Prostate gland (tissue), 2 donors: ENCODE results near the gene SMPDL3A. TPM values are rescaled to one million over a fixed set of nuclear protein-coding genes. Genes with fewer than 3 reads are reported as not detected.

Experiments used
- DNase-seq: peaks from one replicate; pipeline ENCODE4 v3.0.0-alpha.2; 2019; ENCODE audit warnings: low spot score
- H3K27ac ChIP-seq, 2 donors: fragments of 200-600 bp; sonication (generic); 2 replicates each; pipeline ENCODE4 v1.5.1; 2017 to 2019
- H3K27me3 ChIP-seq: fragments of 200-600 bp; sonication (generic); replicated peaks from 2 replicates; pipeline ENCODE4 v1.5.1; 2019; ENCODE audit not compliant: insufficient read depth
- H3K36me3 ChIP-seq, 2 donors: fragments of 200-600 bp; sonication (generic); 1 replicate in 1 of 2; 2 replicates in 1 of 2; pipeline versions ENCODE4 v1.5.1 to v1.8.1; 2017 to 2019
- H3K4me1 ChIP-seq: fragments of 200-600 bp; sonication (generic); replicated peaks from 2 replicates; pipeline ENCODE4 v1.5.1; 2019
- H3K4me3 ChIP-seq, 2 donors: fragments of 200-600 bp; sonication (generic); 2 replicates each; pipeline ENCODE4 v1.5.1; 2017 to 2019
- H3K9me3 ChIP-seq: fragments of 200-600 bp; sonication (generic); 2 replicates; pipeline ENCODE4 v1.5.1; 2017
- CTCF ChIP-seq, 4 experiments: fragments of 200-600 bp in 2 of 4; fragments of 450-650 bp in 2 of 4; sonication (generic) in 2 of 4; IDR thresholded peaks; 1 replicate in 3 of 4; 2 replicates in 1 of 4; pipeline ENCODE4 v1.5.1; 2016 to 2019; ENCODE audit warnings: antibody characterized with exemption in 4 of 4, mild to moderate bottlenecking in 2 of 4, moderate library complexity in 2 of 4
- POLR2A ChIP-seq: fragments of 450-650 bp; IDR thresholded peaks from one replicate; pipeline ENCODE4 v1.6.1; 2016; ENCODE audit warnings: antibody characterized with exemption, mild to moderate bottlenecking
- POLR2AphosphoS5 ChIP-seq: sonication (generic); formaldehyde crosslinking; IDR thresholded peaks from one replicate; pipeline ENCODE4 v1.6.1; 2017; ENCODE audit warnings: antibody characterized with exemption
- WGBS: methylation state at CpG from one replicate; pipeline ENCODE4 v1.1.5; 2018; 5-methylcytosine and 5-hydroxymethylcytosine counted together
- intact Hi-C: fragments of 100-400 bp; cut with DNase I; formaldehyde crosslinking; loops from one replicate; pipeline ENCODE4 v1.14.2; 2022
- total RNA-seq, 2 donors: library from RNA; depleted of rRNA; stranded (reverse); fragments of >200 nt; gene quantifications; one replicate each; pipeline ENCODE4 v1.1.0, GENCODE V29; 2016

The SMPDL3A gene
- total RNA-seq, 2 donors from 2014 or later = 7.6 to 30.7 TPM

GRCh38 chr6:122799916-122800686, 11.0 kb downstream of the SMPDL3A start:
- Histone ChIP-seq H3K4me3 (no peak overlapping the region), H3K4me1 (no peaks in the 10 kb centered on the region), H3K9me3 (no peaks in the 10 kb centered on the region), H3K27ac (peak overlapping the region; percentile 1 to 28), H3K36me3 (no peaks in the 10 kb centered on the region), H3K27me3 (no peaks in the 10 kb centered on the region)
- TF ChIP-seq POLR2A (no peak), CTCF (IDR thresholded peaks at IDR 0.05) (no peak), POLR2AphosphoS5 (peak; percentile 24)
- peak; percentile 51 for DNase-seq
- intact Hi-C loops = no loop called here
- 20% methylated on average over 5 of the region's 5 CpGs for WGBS

DNA sequence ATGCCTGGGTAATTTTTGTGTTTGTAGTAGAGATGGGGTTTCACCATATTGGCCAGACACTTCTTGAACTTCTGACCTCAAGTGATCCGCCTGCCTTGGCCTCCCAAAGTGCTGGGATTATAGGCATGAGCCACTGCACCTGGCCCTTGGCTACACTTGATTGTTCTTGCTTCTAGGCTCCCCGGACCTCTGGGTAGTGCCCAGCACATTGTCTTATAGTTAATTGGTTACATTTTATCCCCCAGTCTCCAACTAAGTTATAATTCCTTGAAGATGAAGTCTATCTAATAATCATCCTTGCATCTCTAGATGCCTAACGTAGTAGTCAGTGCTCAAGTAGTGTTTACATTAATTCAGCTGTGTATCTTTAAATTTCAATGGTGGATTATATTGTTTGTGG, 11.8 kb downstream of the SMPDL3A start:
- no peak for DNase-seq
- 63% methylated on average over 3 of the region's 3 CpGs for WGBS
- H3K4me1 ChIP-seq = no peaks in the 10 kb centered on the region
- H3K36me3 ChIP-seq = no peaks in the 10 kb centered on the region
- TF ChIP-seq CTCF (IDR thresholded peaks at IDR 0.05) = no peak
- TF ChIP-seq POLR2AphosphoS5 = no peak
- TF ChIP-seq POLR2A = no peak
- H3K4me3 ChIP-seq = no peak overlapping the region
- intact Hi-C loops = no loop called here
- H3K9me3 ChIP-seq = no peaks in the 10 kb centered on the region
- peak overlapping the region in 1 of 2 donors; percentile 28 for H3K27ac ChIP-seq
- no peaks in the 10 kb centered on the region for H3K27me3 ChIP-seq

DNA sequence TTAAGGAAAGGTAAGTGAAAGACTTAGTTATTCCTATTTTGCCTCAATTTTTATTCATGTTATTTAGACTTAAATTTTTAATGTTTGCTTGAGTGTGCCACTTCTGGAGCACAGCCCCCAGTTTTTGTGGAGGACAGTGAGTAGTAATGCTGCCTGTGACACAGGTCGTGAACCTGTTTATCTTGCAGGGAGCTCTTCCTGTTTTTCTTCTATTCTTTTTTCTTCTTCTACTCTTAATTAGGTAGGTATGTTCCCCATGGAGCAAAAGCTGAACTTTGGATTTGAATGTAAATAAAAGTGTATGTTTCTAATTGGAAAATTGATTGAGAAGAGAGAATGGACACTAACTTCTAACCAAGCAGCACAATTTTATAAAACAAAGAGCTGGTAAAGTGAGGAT, 12.3 kb downstream of the SMPDL3A start:
- Histone ChIP-seq H3K27ac (no peak overlapping the region), H3K4me1 (no peaks in the 10 kb centered on the region), H3K4me3 (no peak overlapping the region), H3K27me3 (no peaks in the 10 kb centered on the region), H3K36me3 (no peaks in the 10 kb centered on the region), H3K9me3 (no peaks in the 10 kb centered on the region)
- TF ChIP-seq POLR2AphosphoS5 = no peak
- WGBS = 88% methylated on average over 1 of the region's 1 CpG
- DNase-seq = no peak
- intact Hi-C loops = no loop called here

DNA sequence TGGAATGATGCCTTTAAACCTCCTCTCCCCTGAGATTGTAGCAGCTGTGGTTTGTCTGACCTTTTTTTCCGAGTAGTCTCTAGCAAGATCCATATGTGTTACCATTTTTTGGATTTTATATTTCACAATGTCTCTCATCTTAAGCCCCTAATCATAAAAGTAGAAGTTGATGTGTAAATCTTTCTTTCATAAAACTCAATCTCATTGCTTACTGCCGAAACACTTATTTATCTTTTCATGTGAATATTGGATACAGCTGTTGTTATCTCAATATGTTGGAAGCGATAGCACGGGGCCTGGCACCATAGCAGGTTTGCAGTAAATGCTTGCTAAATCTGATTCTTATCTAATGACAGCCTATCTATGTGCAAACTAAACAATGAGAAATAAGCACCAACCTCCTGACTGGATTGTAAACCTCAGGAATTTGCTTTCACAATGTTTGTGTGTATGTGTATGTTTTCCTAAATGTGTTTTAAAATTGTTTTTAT, 14.2 kb downstream of the SMPDL3A start:
- Histone ChIP-seq H3K9me3 (no peaks in the 10 kb centered on the region), H3K36me3 (no peaks in the 10 kb centered on the region), H3K4me3 (no peak overlapping the region), H3K27me3 (no peaks in the 10 kb centered on the region), H3K4me1 (no peaks in the 10 kb centered on the region), H3K27ac (no peak overlapping the region)
- TF ChIP-seq POLR2AphosphoS5 = peak; percentile 37
- no peak for TF ChIP-seq CTCF (IDR thresholded peaks at IDR 0.05)
- intact Hi-C loops = no loop called here
- no peak for DNase-seq
- 8% methylated on average over 4 of the region's 4 CpGs for WGBS

DNA sequence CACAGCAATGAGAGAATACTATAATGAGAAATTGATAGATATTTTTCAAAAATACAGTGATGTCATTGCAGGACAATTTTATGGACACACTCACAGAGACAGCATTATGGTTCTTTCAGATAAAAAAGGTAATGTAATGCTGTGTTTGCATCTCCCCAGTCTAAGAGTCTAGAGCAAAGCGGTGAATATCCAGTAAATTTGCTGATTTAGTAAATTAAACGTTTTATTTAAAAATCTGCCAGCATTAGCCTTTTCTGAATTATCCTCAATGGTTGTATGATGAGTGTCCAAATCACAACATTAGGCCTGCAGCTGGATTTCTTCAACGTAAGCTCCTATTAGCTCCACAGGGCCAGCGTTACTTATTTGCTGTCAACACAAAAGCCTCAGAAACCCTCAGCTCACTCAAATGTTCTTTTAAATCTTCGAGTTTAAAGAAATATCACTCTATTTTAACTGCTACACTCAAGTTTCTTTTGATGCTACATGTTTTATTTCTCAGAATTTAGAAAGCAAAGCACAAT, 16.0 kb downstream of the SMPDL3A start:
- Histone ChIP-seq H3K9me3 (no peaks in the 10 kb centered on the region), H3K4me1 (no peaks in the 10 kb centered on the region), H3K36me3 (no peaks in the 10 kb centered on the region), H3K4me3 (no peak overlapping the region), H3K27ac (no peak overlapping the region), H3K27me3 (no peaks in the 10 kb centered on the region)
- TF ChIP-seq CTCF (IDR thresholded peaks at IDR 0.05) (no peak), POLR2A (no peak), POLR2AphosphoS5 (no peak)
- DNase-seq = no peak
- 73% methylated on average over 5 of the region's 5 CpGs for WGBS
- intact Hi-C loops = no loop called here
